Osteocyte (in vitro differentiated cells): ENCODE measurements around the gene FCGR3B. TPM values are rescaled to one million over a fixed set of nuclear protein-coding genes. Genes with fewer than 3 reads are reported as not detected.
A peak's percentile ranks its signal among the peaks of the same experiment; 100 is the strongest.
"Not testable (repeated sequence)": the region's sequence is repeated elsewhere in the genome, so short reads cannot be mapped to it uniquely, and the experiment has no call there.

ENCODE experiments used
- DNase-seq: peaks from one replicate; pipeline ENCODE4 v3.0.0; 2021; ENCODE audit warnings: mixed read lengths; ENCODE audit not compliant: unreplicated experiment; ENCODE audit errors: extremely low spot score
- H3K27ac Mint-ChIP-seq: one replicate; pipeline ENCODE4 v1.8.0; 2021; ENCODE audit warnings: mild to moderate bottlenecking, mixed read lengths; ENCODE audit not compliant: unreplicated experiment
- H3K27me3 Mint-ChIP-seq: one replicate; pipeline ENCODE4 v1.8.0; 2021; ENCODE audit warnings: mixed read lengths; ENCODE audit not compliant: unreplicated experiment
- H3K36me3 Mint-ChIP-seq: one replicate; pipeline ENCODE4 v1.8.0; 2021; ENCODE audit warnings: mixed read lengths; ENCODE audit not compliant: unreplicated experiment
- H3K4me1 Mint-ChIP-seq: one replicate; pipeline ENCODE4 v1.8.0; 2021; ENCODE audit warnings: mixed read lengths; ENCODE audit not compliant: unreplicated experiment
- H3K4me3 Mint-ChIP-seq: one replicate; pipeline ENCODE4 v1.8.0; 2021; ENCODE audit warnings: mild to moderate bottlenecking, moderate library complexity, mixed read lengths; ENCODE audit not compliant: unreplicated experiment
- H3K9me3 Mint-ChIP-seq: one replicate; pipeline ENCODE4 v1.8.0; 2021; ENCODE audit warnings: mixed read lengths; ENCODE audit not compliant: unreplicated experiment
- total RNA-seq: library from RNA; stranded (reverse); gene quantifications from 2 replicates; pipeline ENCODE4 v1.2.1, GENCODE V29; 2021
- TF ChIP-seq, protein P1 (sequence below): fragments of 200-600 bp; sonication (generic); IDR thresholded peaks from 2 replicates; pipeline ENCODE4 v1.5.0; 2021; ENCODE audit warnings: antibody characterized with exemption, mild to moderate bottlenecking, moderate library complexity

The FCGR3B gene
- total RNA-seq, 1 donor from 2014 or later, result not detected

DNA sequence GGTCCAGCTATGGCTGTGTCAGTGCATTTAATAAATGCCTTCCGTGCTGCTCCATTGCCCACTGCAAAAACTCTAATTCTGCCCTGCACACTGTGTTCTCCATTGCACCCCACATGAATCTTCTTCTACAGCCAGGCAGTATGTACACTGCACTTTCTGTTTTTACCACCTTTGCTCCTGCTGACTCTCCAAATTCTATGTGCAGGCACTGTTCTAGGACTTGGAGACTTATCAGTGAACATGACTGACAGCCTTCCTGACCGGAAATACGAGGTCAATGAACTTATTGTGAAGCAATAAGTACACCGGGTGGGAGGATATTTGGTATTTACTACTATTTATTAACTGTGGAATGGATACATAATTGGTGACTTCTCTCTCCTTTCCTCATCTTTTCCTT, 33.7 kb upstream of the FCGR3B start:
- not testable (repeated sequence) for H3K27me3 Mint-ChIP-seq, H3K36me3 Mint-ChIP-seq, H3K9me3 Mint-ChIP-seq, H3K4me1 Mint-ChIP-seq, H3K27ac Mint-ChIP-seq, H3K4me3 Mint-ChIP-seq, DNase-seq

DNA sequence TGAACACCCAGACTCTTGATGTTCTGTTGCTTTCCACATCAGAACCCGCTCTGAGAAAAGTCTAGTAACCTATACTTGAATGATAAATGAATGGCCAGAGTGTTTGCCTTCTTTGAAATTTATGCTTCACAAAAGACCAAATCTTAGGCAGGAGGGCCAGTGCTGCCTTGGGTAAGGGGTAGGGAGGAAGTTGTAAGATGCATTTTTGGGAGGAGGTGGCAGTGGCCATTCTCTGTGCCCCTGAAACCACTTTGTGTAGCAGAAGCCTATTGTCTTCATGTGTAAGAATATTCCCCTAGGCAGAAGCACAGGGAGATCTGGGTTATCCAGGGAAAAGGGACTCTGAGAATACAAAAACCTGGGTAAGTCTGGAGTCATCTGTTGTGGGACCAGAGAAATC, 32.6 kb upstream of the FCGR3B start:
- H3K4me1 Mint-ChIP-seq, H3K27ac Mint-ChIP-seq, H3K36me3 Mint-ChIP-seq, H3K27me3 Mint-ChIP-seq, DNase-seq, H3K9me3 Mint-ChIP-seq, H3K4me3 Mint-ChIP-seq: not testable (repeated sequence)

DNA sequence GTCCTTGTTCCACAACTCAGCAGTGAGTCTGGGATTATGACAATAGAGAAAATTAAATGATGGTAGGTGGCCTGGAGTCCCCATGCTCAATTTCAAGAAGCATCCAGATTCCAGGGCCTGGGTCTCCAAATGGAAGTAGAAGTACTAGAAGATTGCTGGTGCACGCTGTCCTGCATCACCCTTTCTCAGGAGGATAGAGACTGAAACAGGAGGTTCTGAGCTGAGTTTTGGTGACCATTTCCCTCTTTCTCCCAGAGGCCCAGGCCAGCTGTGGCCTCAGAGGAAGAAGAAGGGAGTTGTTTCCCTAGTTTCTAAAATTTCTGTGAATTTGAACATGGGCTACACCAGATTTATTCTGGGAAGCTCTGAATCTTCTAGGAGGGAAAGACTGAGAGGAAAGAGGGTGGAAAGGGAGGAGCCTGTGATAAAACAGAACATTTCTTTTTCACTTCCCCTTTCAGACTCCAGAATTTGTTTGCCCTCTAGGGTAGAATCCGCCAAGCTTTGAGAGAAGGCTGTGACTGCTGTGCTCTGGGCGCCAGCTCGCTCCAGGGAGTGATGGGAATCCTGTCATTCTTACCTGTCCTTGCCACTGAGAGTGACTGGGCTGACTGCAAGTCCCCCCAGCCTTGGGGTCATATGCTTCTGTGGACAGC, 31.8 kb upstream of the FCGR3B start, which contains the start of gene FCGR2B:
FCGR2B (plus strand) TSS at position 460 of the 656 bp plus-strand sequence; CDS start at position 559, 99 bp downstream.
- H3K27ac Mint-ChIP-seq, H3K4me3 Mint-ChIP-seq, DNase-seq, H3K4me1 Mint-ChIP-seq, H3K36me3 Mint-ChIP-seq, H3K27me3 Mint-ChIP-seq, H3K9me3 Mint-ChIP-seq: not testable (repeated sequence)

DNA sequence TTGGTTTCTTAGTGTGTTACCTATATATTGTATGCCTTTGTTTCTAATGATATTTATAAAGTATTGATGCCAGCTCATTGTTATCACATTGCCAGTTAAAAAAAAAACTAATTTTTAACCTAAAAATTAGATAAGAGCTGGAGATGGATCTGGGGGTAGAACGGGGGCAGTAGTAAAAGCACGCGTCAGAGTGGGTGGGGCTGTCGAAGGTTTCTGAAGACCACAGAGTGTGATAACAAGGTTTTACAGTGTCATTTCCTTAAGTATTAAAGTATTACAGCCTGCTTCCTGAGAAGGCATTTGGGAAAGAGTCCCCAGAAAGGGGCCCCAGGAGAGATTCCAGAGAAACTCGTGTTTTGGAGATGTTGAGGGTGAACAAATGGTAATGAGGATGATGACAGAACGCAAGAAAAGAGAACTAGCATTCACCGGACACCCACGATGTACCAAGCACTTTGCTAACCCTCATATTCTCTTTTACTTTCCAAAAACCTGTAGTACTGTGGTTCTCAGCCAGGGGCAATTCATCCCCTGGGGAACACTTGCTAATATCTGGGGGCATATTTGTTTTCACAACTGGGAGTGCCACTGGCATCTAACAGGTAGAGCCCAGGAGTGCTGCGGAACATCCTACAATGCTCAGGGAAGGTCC, 30.8 kb upstream of the FCGR3B start:
- not testable (repeated sequence) for H3K36me3 Mint-ChIP-seq, H3K27me3 Mint-ChIP-seq, H3K27ac Mint-ChIP-seq, H3K4me1 Mint-ChIP-seq, H3K4me3 Mint-ChIP-seq, DNase-seq, H3K9me3 Mint-ChIP-seq

GRCh38 chr1:161658524-161658923, 27.5 kb upstream of the FCGR3B start:
- H3K9me3 Mint-ChIP-seq, H3K4me3 Mint-ChIP-seq, H3K27ac Mint-ChIP-seq, H3K27me3 Mint-ChIP-seq, H3K4me1 Mint-ChIP-seq, DNase-seq, H3K36me3 Mint-ChIP-seq: not testable (repeated sequence)

DNA sequence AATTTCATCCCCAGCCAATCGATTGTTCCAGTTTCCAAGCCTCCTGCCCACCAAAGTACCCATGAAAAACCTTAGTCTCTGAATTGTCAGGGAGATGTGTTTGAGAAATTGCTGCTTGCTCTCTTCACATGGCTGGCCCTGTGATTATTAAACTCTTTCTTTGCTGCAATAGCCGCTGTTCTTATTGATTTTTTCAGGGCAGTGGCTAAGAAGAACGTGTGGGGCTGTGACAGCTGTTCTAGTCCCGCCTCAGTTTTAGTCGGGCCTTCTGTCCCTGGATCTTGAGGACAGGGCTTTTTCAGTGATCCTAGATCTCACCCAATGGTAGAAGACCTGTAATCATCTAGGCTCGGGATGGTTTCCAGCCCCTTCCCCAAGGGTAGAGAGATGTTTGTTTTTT, 23.0 kb upstream of the FCGR3B start:
- H3K4me3 Mint-ChIP-seq, H3K4me1 Mint-ChIP-seq, H3K9me3 Mint-ChIP-seq, DNase-seq, H3K36me3 Mint-ChIP-seq, H3K27ac Mint-ChIP-seq: not testable (repeated sequence)
- peaks cover 17% of the 10 kb centered on the region for H3K27me3 Mint-ChIP-seq

GRCh38 chr1:161653541-161653940, 22.6 kb upstream of the FCGR3B start:
- H3K27me3 Mint-ChIP-seq, result peaks cover 18% of the 10 kb centered on the region
- not testable (repeated sequence) for H3K4me1 Mint-ChIP-seq, DNase-seq, H3K4me3 Mint-ChIP-seq, H3K9me3 Mint-ChIP-seq, H3K36me3 Mint-ChIP-seq, H3K27ac Mint-ChIP-seq

DNA sequence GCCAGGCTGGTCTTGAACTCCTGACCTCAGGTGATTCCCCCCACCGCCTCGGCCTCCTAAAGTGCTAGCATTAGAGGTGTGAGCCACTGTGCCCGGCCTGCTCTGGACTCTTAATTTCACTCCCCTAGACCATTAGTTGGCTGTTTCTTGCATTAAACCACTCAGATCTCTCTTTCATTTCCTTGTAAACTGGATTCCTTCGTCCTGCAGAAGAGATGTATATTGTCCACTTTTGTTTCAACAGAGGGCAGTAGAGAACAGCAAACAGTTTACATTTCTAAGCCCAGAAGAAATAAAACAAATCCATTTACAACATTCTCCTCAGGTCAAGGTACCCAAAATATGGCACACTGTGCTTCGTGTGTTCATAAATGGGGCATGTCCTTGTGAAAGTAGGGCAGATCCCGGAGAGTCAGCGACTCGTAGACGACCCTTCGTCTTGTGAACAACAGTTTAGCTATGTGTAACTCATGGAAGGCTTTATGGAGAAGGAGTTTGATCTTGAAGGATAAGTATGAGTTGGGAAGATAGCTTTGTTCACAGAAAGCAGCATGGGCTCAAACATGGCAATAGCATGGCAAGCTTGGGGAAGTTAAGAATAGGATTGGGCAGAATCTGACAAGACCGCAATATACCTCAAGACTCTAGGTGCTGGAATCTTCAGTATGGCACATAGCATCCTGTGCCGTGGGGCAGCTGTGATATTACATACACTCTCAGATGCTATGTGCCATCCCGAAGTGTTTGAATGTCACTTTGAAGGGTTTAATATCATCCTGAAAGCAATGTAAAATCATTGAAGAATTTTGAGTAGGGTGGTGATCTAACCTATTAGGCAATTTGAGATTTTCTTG, 16.8 kb upstream of the FCGR3B start:
- not testable (repeated sequence) for H3K4me1 Mint-ChIP-seq, H3K27ac Mint-ChIP-seq, H3K36me3 Mint-ChIP-seq, H3K4me3 Mint-ChIP-seq, H3K9me3 Mint-ChIP-seq, DNase-seq
- peaks cover 29% of the 10 kb centered on the region for H3K27me3 Mint-ChIP-seq
- TF ChIP-seq, protein P1, sequence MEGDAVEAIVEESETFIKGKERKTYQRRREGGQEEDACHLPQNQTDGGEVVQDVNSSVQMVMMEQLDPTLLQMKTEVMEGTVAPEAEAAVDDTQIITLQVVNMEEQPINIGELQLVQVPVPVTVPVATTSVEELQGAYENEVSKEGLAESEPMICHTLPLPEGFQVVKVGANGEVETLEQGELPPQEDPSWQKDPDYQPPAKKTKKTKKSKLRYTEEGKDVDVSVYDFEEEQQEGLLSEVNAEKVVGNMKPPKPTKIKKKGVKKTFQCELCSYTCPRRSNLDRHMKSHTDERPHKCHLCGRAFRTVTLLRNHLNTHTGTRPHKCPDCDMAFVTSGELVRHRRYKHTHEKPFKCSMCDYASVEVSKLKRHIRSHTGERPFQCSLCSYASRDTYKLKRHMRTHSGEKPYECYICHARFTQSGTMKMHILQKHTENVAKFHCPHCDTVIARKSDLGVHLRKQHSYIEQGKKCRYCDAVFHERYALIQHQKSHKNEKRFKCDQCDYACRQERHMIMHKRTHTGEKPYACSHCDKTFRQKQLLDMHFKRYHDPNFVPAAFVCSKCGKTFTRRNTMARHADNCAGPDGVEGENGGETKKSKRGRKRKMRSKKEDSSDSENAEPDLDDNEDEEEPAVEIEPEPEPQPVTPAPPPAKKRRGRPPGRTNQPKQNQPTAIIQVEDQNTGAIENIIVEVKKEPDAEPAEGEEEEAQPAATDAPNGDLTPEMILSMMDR, result peak; percentile 60

DNA sequence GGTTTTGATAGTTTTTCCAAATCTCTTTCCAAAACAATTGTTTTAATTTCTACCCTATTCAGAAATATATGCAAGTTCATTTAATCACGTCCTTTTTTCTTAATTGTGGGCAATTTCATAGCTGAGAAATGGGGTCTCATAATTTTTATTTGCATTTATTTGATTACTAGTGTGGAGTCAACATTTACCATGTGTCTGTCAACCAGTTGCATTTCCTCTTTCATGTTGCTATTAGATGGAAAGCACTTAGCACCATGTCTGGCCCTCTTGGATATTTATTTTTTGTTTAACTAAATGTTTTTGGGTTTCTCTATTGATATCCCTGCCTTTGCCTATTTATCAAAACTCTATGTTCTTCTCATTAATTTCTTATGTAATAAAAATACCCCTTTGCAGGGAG, 13.9 kb upstream of the FCGR3B start:
- H3K9me3 Mint-ChIP-seq, H3K4me1 Mint-ChIP-seq, H3K4me3 Mint-ChIP-seq, DNase-seq, H3K27ac Mint-ChIP-seq, H3K36me3 Mint-ChIP-seq: not testable (repeated sequence)
- peaks cover 22% of the 10 kb centered on the region for H3K27me3 Mint-ChIP-seq

DNA sequence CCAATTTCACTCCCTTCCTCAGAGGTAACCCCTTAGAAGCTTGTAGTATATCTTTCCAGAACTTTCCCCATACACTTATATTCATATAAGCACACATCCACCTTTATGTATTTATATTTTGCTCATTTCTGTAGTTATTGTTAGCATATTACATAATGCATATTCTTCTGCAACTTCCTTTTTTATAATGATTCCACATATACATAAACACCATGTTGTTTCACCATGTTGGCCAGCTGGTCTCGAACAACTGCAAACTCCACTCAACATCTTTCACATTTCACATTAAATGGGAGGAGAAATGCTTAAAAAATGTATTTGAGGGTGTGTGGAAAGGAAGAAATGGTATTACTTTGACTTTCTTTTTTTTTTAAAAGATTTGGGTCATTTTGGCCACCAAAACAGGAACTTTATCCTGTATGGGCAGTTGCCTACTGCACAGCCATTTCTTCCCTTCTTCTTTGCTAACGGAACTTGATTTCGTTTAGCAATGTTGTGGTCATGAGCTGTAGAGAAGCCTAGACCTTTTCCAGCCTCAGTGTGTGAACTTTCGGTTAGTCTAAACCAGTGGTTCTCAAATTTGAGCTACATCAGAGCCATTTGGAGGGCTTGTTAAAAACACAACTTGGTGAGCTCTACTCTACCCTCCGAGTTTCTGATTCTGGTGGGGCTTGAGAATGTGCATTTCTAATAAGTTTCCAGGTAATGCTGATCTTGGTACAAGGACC, 12.7 kb upstream of the FCGR3B start:
- not testable (repeated sequence) for H3K4me3 Mint-ChIP-seq

More for the DNA sequence above, 12.7 kb upstream of the FCGR3B start:
- H3K27ac Mint-ChIP-seq, H3K36me3 Mint-ChIP-seq, H3K9me3 Mint-ChIP-seq, DNase-seq, H3K4me1 Mint-ChIP-seq: not testable (repeated sequence)
- H3K27me3 Mint-ChIP-seq, result peaks cover 16% of the 10 kb centered on the region
